HG02870 (cell line): ENCODE results near the gene TRMO.

ENCODE experiments used
- ATAC-seq: cut with Tn5 transposase; IDR thresholded peaks from one replicate; pipeline ENCODE4 v1.9.1; 2021; ENCODE audit warnings: mild to moderate bottlenecking, moderate library complexity; ENCODE audit not compliant: unreplicated experiment

The TRMO gene

DNA sequence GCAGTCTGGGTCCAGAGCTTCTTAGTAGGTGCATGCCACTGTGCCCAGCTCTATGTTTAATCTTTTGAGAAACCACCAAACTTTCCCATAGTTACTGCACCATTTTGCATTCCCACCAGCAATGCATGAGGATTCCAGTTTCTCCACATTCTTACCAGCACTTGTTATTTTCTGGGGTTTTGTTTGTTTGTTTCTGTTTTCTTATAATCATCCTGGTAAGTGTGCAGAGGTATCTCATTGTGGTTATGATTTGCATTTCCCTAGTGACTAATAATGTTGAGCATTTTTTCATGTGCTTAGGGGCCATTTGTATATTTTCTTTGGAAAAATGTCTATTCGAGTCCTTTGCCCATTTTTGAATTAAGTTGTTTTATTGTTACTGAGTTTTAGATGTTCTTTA is 57.9 kb downstream of the TRMO start:
- ATAC-seq = no peak

DNA sequence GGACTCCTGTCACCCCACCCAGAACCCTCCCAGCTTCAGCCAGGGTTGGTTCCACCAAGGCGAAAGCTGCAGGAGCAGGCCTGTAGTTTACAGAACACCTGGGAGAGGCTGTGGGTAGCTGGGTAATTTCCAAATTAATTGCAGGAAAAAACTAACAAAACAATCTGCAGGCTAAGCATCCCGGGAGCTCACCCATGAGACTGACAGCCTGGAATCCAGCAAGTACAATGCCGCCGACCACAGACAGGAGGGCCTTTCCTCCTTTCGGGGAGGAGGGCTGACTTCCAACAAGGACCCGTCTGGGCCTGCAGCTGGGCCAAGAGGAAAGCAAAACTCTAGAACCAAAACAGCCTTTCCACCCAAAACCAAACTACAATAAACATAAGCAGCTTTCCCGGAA is 59.0 kb downstream of the TRMO start:
- no peak for ATAC-seq

DNA sequence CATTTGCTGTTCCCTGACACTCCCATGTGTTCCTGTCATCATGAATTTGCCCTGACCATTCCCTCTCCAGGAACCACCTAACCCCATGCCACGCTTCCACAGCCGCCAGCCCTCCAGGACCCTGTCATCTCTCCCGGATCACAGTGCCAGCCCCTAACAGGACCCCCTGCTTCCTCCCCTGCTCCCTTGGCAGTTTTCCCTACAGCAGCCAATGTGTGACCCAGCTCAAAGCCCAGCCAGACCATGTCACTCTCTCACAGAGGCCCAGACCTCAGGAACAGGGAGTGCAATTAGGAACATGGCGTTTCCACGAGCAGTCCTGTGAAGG is 61.2 kb downstream of the TRMO start:
- ATAC-seq = no peak

DNA sequence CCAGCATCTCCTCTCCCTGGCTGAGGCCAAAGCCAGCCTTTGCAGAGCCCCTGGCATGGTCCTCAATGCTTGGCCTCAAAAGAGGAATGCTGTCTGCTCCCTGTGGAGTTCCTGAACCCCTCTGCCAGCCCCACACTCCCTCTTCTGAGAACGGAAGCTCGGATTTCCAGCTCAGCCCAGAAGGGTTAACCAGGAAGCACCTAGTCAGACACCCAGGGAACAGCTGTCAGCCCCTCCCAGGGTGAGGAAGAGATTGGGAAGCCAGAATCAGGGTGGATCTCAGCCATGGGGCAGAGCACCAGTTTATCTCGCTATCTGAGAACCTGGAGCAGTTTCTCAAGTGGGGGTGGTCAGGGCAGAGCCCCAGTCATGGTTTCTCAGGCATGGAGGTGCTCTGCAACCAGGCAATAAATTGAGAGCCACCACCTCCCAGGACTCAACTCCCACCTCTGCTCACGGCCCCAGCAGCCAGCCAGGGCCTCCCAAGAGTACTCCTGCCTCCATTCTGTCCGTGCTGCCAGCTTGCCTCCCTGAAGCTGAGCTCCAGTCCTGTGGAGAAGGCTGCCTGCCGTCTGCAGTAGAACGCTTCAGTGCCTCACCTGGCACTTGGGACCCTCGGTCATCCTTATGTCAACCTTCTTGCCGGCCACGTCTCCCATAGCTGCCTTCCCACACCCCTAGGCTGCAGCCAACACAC is 61.7 kb downstream of the TRMO start:
- no peak for ATAC-seq

DNA sequence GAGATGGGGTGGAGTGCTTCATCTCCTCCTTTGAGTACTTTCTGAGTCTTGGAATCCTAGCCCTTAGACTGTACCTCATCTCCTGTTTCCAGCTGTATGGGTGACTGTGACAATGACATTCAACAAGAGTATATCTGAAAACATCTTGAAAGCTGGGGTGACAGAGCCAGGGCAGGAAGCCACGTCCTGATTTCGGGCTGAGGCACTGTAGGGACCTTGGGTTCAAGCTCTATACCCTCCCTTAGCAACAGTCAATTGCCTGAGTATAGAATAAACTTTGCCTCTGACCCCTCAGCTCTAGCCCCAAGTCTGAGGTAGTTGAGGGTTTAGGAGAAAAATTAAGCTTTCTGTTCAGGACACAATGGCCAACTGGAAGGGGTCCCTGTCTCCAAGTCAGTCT is 63.0 kb downstream of the TRMO start:
- no peak for ATAC-seq

DNA sequence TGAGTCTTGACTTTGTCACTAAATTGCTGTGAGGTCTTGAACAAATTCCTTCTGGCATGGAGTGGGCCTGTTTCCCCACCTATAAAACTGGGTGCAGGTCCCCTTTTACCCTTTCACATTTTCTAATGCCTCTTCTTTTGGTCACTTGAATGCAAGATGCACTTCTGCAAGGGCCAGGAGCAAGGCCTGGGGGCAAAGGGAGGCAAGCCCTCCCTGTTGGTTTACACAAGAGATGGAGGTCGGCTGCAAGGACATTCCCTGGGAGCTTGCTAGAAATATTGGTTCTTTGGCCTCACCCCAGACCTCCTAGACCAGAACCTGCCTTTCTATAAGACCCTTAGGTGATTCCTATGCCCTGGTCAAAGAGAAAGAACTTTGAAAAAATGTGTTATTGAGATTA is 63.5 kb downstream of the TRMO start:
- no peak for ATAC-seq

DNA sequence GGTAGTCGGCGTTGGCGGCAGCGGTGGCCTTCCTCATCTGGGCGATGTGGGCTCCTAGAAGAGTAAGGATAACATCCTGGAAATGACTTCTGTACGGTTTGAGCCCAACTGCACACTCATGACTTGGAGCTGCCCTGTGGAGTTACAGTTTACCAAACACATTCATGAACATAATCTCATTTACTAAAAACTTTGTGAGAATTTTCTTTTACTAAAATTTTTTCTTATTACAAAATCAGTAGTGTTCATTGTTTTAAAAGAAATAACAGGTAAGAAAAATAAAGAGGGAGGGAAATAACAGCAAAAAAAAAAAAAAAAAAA is 63.9 kb downstream of the TRMO start:
- no peak for ATAC-seq

DNA sequence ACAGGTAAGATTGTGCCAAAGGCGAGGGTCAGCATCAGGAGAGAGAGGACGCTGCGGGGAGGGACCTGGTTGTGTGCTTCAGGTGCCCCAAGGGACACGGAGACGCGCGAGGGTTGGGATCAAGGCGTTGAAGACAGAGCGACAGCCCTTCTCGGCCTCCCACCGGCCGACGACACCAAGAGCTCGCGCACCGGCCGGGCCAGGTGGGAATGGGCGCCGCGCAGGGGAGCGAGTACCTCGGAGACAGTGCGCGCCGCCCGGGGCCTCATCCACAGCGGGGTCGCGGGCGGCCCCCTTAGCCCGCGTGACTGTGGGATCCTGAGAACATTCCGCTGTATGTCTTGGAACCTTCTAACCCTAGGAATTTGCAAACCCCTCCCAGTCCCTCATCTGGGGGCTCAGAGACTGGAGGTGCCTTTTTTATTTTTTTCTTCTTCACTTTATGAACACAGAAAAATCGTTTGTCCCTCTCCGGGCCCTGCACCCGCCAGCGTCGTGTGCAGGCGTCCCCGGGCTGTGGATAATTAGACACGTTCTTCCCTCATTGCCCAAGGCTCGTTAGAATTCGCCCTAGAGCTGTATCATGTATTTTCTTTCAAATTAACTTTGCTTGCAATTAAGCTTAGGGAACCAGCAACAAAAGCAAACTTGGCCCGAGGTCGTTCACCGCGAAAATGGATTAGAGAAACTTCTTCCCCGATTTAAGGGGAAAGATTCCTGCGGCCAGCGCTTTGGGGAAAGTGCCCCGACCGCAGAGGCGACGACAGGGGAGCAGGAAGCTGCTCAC is 64.5 kb downstream of the TRMO start:
- ATAC-seq = no peak

DNA sequence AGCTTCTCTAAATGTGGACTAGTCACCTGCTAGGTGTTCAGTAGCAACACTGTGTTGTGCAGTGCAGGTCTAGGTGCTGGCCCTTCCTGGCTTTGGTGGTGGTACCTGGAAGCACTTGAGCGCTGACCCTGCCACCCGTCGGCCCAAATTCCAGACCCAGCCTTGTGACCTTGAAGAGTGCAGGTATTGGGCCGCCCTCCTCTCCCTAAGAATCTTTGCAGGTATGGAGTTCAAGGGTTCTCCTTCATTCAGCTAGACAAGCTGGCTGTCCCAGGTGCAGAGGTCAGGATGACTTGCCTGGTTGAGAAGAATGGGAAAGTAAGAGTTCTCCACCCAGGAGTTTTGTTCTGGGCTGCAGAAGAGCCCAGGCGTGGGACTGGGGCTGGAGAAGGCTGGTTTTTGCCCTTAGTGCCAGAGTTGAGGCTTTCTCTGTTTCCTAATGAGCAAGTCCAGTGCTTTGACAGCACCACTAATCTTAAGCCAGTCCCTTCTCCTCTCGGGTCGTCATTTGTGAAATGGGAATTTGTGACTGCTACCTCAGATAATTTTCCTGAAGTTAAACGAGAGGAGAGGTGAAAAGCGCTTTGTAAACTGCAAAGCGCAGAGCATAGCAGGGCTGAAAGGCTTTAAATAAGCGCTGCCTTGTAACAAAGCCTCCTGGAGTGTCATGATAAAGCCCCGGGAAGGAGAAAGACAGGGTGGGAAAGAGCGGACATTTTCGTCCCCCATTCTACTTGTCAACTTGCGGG is 65.3 kb downstream of the TRMO start:
- ATAC-seq = no peak

DNA sequence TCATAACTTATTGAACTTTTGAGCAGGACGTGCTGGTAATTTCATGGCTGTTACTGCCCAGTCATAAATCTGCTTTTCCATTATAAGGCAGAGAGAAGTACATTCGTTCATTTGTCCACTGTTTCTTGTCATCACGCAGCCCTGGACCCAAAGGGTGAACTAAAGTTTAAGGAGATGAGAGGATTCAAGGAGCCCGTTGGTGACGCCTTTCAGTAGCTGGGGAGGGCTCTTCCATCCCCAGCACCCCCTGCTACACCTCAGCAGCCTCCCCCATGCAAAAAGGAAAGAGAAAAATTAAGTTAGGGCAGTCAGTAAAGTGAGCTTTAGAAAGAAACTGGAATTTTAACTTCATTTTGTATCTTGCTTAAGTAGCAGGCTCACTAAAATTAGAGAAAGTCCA is 66.4 kb downstream of the TRMO start:
- ATAC-seq = no peak

DNA sequence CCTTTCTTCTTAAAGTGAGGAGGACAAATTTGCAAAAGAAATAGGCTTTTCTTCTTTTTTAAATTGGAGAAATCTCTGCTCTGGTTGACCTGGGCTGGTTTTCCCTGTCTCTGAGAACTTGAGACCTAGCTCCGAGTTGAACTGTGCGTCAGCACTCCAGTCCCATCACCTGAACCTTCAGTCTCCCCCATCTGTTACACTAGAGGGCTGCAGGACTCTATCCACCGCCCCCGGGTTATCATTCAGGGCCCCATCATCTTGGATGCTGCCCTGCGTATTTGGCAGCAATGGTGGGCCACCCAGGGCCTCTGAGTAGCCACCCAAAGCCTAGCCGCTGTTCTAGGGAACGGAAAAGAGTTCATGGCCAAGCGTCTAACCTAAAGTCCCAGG is 66.8 kb downstream of the TRMO start:
- no peak for ATAC-seq

DNA sequence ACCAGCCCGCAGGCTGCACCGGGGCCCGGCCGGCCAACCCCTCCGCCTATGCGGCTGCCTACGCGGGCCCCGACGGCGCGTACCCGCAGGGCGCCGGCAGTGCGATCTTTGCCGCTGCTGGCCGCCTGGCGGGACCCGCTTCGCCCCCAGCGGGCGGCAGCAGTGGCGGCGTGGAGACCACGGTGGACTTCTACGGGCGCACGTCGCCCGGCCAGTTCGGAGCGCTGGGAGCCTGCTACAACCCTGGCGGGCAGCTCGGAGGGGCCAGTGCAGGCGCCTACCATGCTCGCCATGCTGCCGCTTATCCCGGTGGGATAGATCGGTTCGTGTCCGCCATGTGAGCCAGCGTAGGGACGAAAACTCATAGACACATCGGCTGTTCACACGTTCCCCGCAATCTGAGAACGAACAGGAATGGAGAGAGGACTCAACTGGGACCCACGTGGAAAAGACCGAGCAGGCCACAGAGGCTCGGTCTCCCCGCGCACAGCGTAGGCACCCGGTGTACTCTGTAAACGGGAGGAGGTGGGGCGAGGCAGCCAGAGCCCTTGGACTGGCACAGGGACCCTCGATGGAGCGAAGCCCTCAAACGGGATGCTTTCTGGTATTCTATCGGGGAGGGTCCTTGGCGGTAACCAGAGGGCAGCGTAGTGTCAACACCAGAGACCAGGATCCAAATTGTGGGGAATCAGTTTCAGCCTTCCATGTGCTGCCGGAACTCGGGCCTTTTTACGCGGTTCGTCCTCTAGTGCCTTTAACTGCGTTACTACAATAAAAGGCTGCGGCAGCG is 67.4 kb downstream of the TRMO start:
- no peak for ATAC-seq
